H1 (cell line): ENCODE data around the gene CAPS. TPM values are rescaled to one million over a fixed set of nuclear protein-coding genes. Genes with fewer than 3 reads are reported as not detected.

Source experiments
- BRCA1 ChIP-seq: IDR thresholded peaks from 2 replicates; pipeline ENCODE4 v1.6.1; 2012; ENCODE audit warnings: low read depth, low read length, improper control_type of control experiment
- CHD7 ChIP-seq: fragments of 300-600 bp; sonication (generic); IDR thresholded peaks from 2 replicates; pipeline ENCODE4 v1.7.1; 2012; ENCODE audit warnings: low read length, moderate library complexity, mild to moderate bottlenecking, inconsistent platforms; ENCODE audit not compliant: insufficient replicate concordance
- GABPA ChIP-seq: IDR thresholded peaks from 2 replicates; pipeline ENCODE4 v1.6.1; 2011; ENCODE audit warnings: mild to moderate bottlenecking, low read length, moderate library complexity, borderline replicate concordance; ENCODE audit not compliant: insufficient read depth
- MAX ChIP-seq: IDR thresholded peaks from 2 replicates; pipeline ENCODE4 v1.6.1; 2012; ENCODE audit warnings: inconsistent platforms
- NANOG ChIP-seq: IDR thresholded peaks from 2 replicates; pipeline ENCODE4 v1.6.1; 2011; ENCODE audit warnings: low read length, low read depth, mild to moderate bottlenecking, inconsistent platforms; ENCODE audit not compliant: insufficient read depth, poor library complexity, severe bottlenecking
- RAD21 ChIP-seq, 2 experiments: IDR thresholded peaks in 1 of 2; conservative IDR thresholded peaks in 1 of 2; 2 replicates each; pipeline ENCODE4 v1.6.1; 2011; ENCODE audit warnings: low read depth in 2 of 2, low read length in 2 of 2, improper control_type of control experiment in 1 of 2, inconsistent platforms in 1 of 2, mild to moderate bottlenecking in 1 of 2, moderate library complexity in 1 of 2
- RXRA ChIP-seq: IDR thresholded peaks from 2 replicates; pipeline ENCODE4 v1.6.1; 2011; ENCODE audit warnings: low read depth, mild to moderate bottlenecking, low read length, moderate library complexity; ENCODE audit not compliant: insufficient read depth
- SAP30 ChIP-seq: fragments of 300-600 bp; sonication (generic); IDR thresholded peaks from 2 replicates; pipeline ENCODE4 v1.7.1; 2012; ENCODE audit warnings: low read length, moderate library complexity, mild to moderate bottlenecking, inconsistent platforms; ENCODE audit not compliant: insufficient read depth, insufficient replicate concordance
- SP1 ChIP-seq: IDR thresholded peaks from 2 replicates; pipeline ENCODE4 v1.6.1; 2011; ENCODE audit warnings: low read depth, low read length
- polyA plus RNA-seq, 7 experiments: library from polyadenylated mRNA; depleted of rRNA in 3 of 7; stranded (reverse) in 5 of 7; unstranded in 2 of 7; fragments of >200 nt in 5 of 7; fragments of 200-250 nt in 2 of 7; gene quantifications; 1 replicate in 5 of 7; 2 replicates in 1 of 7; 4 replicates in 1 of 7; pipeline versions ENCODE4 v1.2.1 to v1.2.3, GENCODE V29; 2011 to 2013; ENCODE audit warnings: missing spikeins in 2 of 7, mixed read lengths in 2 of 7
- total RNA-seq: library from RNA; stranded (reverse); fragmentation: NEBNext Ultra II Directional; extraction: Animal tissue kit (Norgen Biotek cat#: 25700); gene quantifications from 2 replicates; pipeline ENCODE4 v1.2.1, GENCODE V29; 2021

CAPS gene
- total and polyA plus RNA-seq, 2 of the 8 experiments (the other 6 are each of a cell fraction or from before 2014, with no cell fraction given), result 2.1 to 2.4 TPM

- TF ChIP-seq CHD7, result no peak
- no peak for TF ChIP-seq GABPA
- no peak for TF ChIP-seq RAD21 (IDR thresholded peaks at IDR 0.05 in 1 of 2, conservative IDR thresholded peaks at IDR 0.05 in 1 of 2; ENCODE audit: low read depth in 2 of 2, low read length in 2 of 2)
- TF ChIP-seq SP1, result peak; percentile 67; the same call in 1 of the 2 replicates
- no peak for TF ChIP-seq RXRA
- TF ChIP-seq SAP30, result no peak
- TF ChIP-seq BRCA1, result no peak
- peak; percentile 9; the same call in 1 of the 2 replicates for TF ChIP-seq MAX
- TF ChIP-seq NANOG, result no peak
Measured at GRCh38 chr19:5904352-5905113, 9.5 kb upstream of the CAPS start, which contains the start of gene VMAC (continued).
